Endometrium (tissue), 2 donors: ENCODE data around the gene SIRPG.

Source experiments
- FAIRE-seq: peaks from 2 replicates; lab custom pipeline; 2012; peaks lifted over from hg19 to GRCh38; lab: Jason Lieb, UNC
- donor health status: control.
- donor health status: control.

SIRPG gene

DNA sequence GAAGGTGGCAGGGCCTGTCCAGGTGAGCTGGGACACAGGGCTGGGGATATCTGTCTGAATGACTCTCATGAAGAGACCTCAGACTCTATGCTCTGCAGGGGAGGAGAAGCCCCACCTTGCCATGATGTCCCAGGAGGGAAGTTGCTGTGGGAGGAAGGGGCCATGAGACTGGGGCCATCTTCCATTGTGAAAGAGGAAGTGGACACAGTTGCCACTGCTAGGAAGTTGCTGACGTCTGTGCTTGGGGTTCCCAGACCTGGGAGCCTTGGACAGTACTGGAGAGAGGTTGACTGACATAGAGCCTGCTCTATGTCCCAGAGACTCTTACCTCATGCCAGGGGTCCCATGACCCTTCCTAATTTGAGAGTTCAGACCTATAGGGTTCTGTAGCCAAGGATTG, 62.2 kb downstream of the SIRPG start:
- no peak for FAIRE-seq

DNA sequence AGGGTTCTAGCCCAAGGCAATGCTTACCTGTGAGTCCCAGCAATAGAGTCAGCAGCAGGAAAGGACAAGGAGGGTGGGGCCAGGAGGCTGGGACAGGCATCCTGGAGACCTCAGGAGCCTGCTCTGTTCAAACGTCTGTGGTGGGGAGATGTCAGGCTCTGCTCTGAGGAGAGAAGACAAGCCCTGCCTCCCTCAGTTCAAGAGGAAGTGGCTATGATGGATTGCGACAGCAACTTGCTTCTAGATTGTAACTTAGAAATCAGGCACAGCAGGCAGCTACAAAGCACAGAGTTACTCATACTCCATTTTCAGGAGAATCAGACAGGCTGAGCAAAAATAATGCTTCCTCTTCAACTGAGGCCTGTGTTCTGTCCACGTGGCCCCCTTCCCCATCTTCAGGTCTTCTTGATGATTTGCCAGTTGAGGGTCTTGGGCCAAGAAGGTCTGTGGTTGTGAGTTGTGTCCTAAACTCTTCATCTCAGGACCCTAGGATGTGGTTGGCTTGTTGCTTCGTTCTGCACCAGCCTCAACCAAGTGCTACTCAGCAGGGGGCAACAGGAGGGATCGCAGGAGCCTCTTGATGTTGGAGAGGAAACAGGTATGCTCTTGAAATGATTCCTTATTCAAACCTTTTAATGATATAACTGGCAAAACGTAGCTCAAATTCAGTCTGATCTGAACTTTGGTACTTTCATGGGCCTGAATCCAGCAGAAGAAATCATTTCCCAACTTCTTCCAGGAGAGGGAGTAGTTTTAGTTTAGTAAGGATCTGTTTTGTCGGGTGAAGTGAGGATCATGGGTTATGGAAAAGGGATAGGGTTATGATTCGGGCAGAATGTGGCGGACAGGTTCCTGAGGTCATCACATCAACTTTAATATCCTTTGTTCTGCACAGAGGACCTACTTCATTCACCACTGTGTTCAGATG, 68.8 kb downstream of the SIRPG start:
- no peak for FAIRE-seq

- no peak for FAIRE-seq
These were observed 69.6 kb downstream of the SIRPG start for GRCh38 chr20:1587781-1588532.

DNA sequence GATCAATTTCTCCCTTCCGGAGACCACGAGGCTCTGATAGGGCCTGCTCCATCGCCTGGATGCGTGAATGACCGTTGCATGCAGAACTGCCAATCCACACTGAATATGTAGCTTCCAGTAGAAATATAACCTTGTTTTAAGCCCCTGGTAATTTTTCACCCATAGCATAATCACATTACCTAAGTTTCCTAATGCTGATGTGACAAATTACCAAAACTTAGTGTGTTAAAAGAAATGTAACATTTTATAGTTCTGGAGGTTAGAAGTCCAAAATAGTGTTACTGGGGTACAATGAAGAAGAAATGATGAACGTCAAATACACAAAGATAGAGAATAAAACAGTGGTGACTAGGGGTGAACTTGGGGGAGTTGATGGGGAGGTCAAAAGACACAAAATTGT, 78.1 kb downstream of the SIRPG start:
- no peak for FAIRE-seq
